ENCODE results near the gene PIP4K2A. TPM values are rescaled to one million over a fixed set of nuclear protein-coding genes. Genes with fewer than 3 reads are reported as not detected.

PIP4K2A gene
- total RNA-seq, 1 experiment from 2014 or later: 20.2 TPM

GRCh38 chr10:22604344-22605126 is 109.8 kb downstream of the PIP4K2A start:
- H3K9me2 ChIP-seq (replicated peaks; ENCODE audit: low read length): no peaks in the 10 kb centered on the region
- no TSS peak for BruUV-seq (replicated peaks)

DNA sequence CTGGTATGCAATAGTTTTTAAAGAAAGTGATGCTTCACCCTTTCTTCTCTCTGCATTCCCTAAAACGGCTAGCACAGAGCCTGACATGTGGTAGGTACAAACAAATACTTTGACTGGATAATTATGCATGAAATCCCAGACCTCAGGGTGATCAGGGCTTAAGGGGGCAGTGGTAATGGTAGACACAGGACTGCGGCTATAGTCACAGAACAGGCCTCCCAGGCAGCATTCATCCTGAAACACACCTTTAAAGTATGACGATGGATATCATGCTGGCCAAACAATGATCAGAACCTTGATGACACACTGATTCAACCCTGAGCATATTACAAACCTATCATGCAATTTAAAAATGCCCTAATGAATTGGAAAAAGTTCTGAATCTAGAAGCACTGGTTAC is 110.8 kb downstream of the PIP4K2A start:
- H2AFZ ChIP-seq (ENCODE audit: low read length): no peak overlapping the region
- peaks cover 4% of the 10 kb centered on the region; the same call in 1 of the 2 replicates for H3K79me2 ChIP-seq (ENCODE audit: low read length)
- ChIA-PET CTCF (no interaction called here), POLR2A (ENCODE audit: unreplicated experiment) (no interaction called here)
- ATAC-seq (no peak), DNase-seq (no peak)
- H4K20me1 ChIP-seq (ENCODE audit: low read length): no peaks in the 10 kb centered on the region
- peaks cover 34% of the 10 kb centered on the region for H3K4me1 ChIP-seq (ENCODE audit: insufficient read depth, low read length)
- TF ChIP-seq EZH2phosphoT487 (IDR thresholded peaks at IDR 0.05; ENCODE audit: borderline replicate concordance, low read length): no peak
- no peak for TF ChIP-seq EZH2 (IDR thresholded peaks at IDR 0.05; ENCODE audit: low read length, unreplicated experiment)
- TF ChIP-seq, protein P1, sequence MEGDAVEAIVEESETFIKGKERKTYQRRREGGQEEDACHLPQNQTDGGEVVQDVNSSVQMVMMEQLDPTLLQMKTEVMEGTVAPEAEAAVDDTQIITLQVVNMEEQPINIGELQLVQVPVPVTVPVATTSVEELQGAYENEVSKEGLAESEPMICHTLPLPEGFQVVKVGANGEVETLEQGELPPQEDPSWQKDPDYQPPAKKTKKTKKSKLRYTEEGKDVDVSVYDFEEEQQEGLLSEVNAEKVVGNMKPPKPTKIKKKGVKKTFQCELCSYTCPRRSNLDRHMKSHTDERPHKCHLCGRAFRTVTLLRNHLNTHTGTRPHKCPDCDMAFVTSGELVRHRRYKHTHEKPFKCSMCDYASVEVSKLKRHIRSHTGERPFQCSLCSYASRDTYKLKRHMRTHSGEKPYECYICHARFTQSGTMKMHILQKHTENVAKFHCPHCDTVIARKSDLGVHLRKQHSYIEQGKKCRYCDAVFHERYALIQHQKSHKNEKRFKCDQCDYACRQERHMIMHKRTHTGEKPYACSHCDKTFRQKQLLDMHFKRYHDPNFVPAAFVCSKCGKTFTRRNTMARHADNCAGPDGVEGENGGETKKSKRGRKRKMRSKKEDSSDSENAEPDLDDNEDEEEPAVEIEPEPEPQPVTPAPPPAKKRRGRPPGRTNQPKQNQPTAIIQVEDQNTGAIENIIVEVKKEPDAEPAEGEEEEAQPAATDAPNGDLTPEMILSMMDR (conservative IDR thresholded peaks at IDR 0.05; ENCODE audit: low read depth, low read length): no peak
- H3F3A ChIP-seq (ENCODE audit: low read length, unreplicated experiment): peaks cover 3% of the 10 kb centered on the region
- BruUV-seq (replicated peaks): no TSS peak
- no peak overlapping the region for H3K4me2 ChIP-seq (ENCODE audit: low read length)
- no peak overlapping the region for H3K9ac ChIP-seq (ENCODE audit: low read length)
- intact Hi-C loops (cut with micrococcal nuclease): no loop called here
- H3K4me3 ChIP-seq (ENCODE audit: low read length): no peak overlapping the region
- no peaks in the 10 kb centered on the region for H3K27me3 ChIP-seq (ENCODE audit: low read length)
- no peaks in the 10 kb centered on the region for H3K9me3 ChIP-seq (ENCODE audit: low read length)
- H3K9me2 ChIP-seq (replicated peaks; ENCODE audit: low read length): no peaks in the 10 kb centered on the region
- no peak overlapping the region for H3K27ac ChIP-seq (ENCODE audit: low read length)
- no peaks in the 10 kb centered on the region; the same call in 1 of the 2 replicates for H3K36me3 ChIP-seq (ENCODE audit: low read depth, low read length)

More at GRCh38 chr10:22604344-22605126, 109.8 kb downstream of the PIP4K2A start:
- no peak overlapping the region for H3K4me2 ChIP-seq (ENCODE audit: low read length)
- H3K36me3 ChIP-seq (ENCODE audit: low read depth, low read length): peaks cover 3% of the 10 kb centered on the region; the same call in 1 of the 2 replicates
- no peaks in the 10 kb centered on the region for H4K20me1 ChIP-seq (ENCODE audit: low read length)
- no peak overlapping the region for H3K9ac ChIP-seq (ENCODE audit: low read length)
- no peak for ATAC-seq
- ChIA-PET CTCF (no interaction called here), POLR2A (ENCODE audit: unreplicated experiment) (no interaction called here)
- H3K27ac ChIP-seq (ENCODE audit: low read length): no peak overlapping the region
- H3K79me2 ChIP-seq (ENCODE audit: low read length): 0 out of 2 replicates have a peak, but pooled peaks cover 3% of the 10 kb centered on the region
- TF ChIP-seq EZH2 (IDR thresholded peaks at IDR 0.05; ENCODE audit: low read length, unreplicated experiment): no peak
- DNase-seq: no peak
- no peaks in the 10 kb centered on the region for H3K27me3 ChIP-seq (ENCODE audit: low read length)
- H3F3A ChIP-seq (ENCODE audit: low read length, unreplicated experiment): peaks cover 3% of the 10 kb centered on the region
- H3K9me3 ChIP-seq (ENCODE audit: low read length): no peaks in the 10 kb centered on the region
- intact Hi-C loops (cut with micrococcal nuclease): no loop called here
- no peak overlapping the region for H3K4me3 ChIP-seq (ENCODE audit: low read length)
- H2AFZ ChIP-seq (ENCODE audit: low read length): no peak overlapping the region
- peaks cover 27% of the 10 kb centered on the region for H3K4me1 ChIP-seq (ENCODE audit: insufficient read depth, low read length)

DNA sequence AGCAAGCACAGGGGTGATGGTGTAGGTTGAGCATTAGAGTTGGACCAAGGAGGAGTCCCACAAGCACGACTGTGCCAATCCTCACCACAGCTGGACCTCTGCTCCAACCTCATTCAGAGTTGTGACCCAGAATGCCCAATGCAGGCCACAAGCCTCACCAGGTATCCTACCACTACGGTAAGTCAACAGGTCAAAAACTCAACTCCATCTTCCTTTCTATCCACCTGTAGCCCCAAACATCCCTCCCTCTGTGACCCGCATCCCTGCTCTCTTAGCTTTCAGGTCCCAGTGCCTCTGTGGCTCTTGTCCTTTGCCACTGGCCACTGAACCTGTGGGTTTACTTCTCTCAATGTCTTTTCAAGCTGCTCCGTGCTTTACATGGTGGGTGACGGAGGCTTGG is 112.8 kb downstream of the PIP4K2A start:
- Histone ChIP-seq H3K27ac (ENCODE audit: low read length) (no peak overlapping the region), H3K79me2 (ENCODE audit: low read length) (peaks cover 12% of the 10 kb centered on the region; the same call in 1 of the 2 replicates), H2AFZ (ENCODE audit: low read length) (no peak overlapping the region), H4K20me1 (ENCODE audit: low read length) (no peaks in the 10 kb centered on the region), H3K9ac (ENCODE audit: low read length) (no peak overlapping the region), H3K9me3 (ENCODE audit: low read length) (no peaks in the 10 kb centered on the region), H3K4me3 (ENCODE audit: low read length) (no peak overlapping the region), H3K4me2 (ENCODE audit: low read length) (no peak overlapping the region), H3F3A (ENCODE audit: low read length, unreplicated experiment) (peaks cover 3% of the 10 kb centered on the region), H3K27me3 (ENCODE audit: low read length) (no peaks in the 10 kb centered on the region), H3K9me2 (replicated peaks; ENCODE audit: low read length) (no peaks in the 10 kb centered on the region), H3K36me3 (ENCODE audit: low read depth, low read length) (no peaks in the 10 kb centered on the region), H3K4me1 (ENCODE audit: insufficient read depth, low read length) (peaks cover 39% of the 10 kb centered on the region)
- DNase-seq: no peak
- intact Hi-C loops (cut with micrococcal nuclease): no loop called here
- POLR2A ChIA-PET (ENCODE audit: unreplicated experiment): no interaction called here
- TF ChIP-seq, protein P1 (conservative IDR thresholded peaks at IDR 0.05; ENCODE audit: low read depth, low read length): no peak
- TF ChIP-seq EZH2 (IDR thresholded peaks at IDR 0.05; ENCODE audit: low read length, unreplicated experiment): no peak
- TF ChIP-seq EZH2phosphoT487 (IDR thresholded peaks at IDR 0.05; ENCODE audit: borderline replicate concordance, low read length): no peak
- ATAC-seq: no peak
- BruUV-seq (replicated peaks): no TSS peak
- CTCF ChIA-PET: no interaction called here

Data from PC-3 (cell line).